H1 (cell line): ENCODE results near the gene INAFM2. TPM values are rescaled to one million over a fixed set of nuclear protein-coding genes. Genes with fewer than 3 reads are reported as not detected.

ENCODE experiments used
- CTCF ChIA-PET: fragments of 300-600 bp; sonication (Branson Sonifier 250); formaldehyde crosslinking; loops from one replicate; lab custom pipeline; 2021; ENCODE audit not compliant: partially characterized antibody; lab: Charles Lee
- POLR2A ChIA-PET: fragments of 300-600 bp; sonication (Branson Sonifier 250); formaldehyde crosslinking; loops from one replicate; lab custom pipeline; 2021; ENCODE audit warnings: inconsistent platforms; ENCODE audit not compliant: partially characterized antibody; lab: Charles Lee
- DNase-seq, 2 experiments: peaks; one replicate each; pipeline versions ENCODE4 v3.0.0 to v3.0.0-alpha.2; 2010 to 2022; ENCODE audit warnings: low spot score in 2 of 2, low read depth in 1 of 2, mixed read lengths in 1 of 2
- FAIRE-seq: peaks from 2 replicates; lab custom pipeline; 2011; peaks lifted over from hg19 to GRCh38; lab: Jason Lieb, UNC
- H2AFZ ChIP-seq: 2 replicates; pipeline ENCODE4 v1.8.1; 2012; ENCODE audit warnings: low read length, inconsistent platforms
- H2AK5ac ChIP-seq: 2 replicates; pipeline ENCODE4 v1.6.1; 2013; ENCODE audit warnings: low read depth, low read length
- H2BK120ac ChIP-seq: replicated peaks from 2 replicates; pipeline ENCODE3; 2013; ENCODE audit warnings: low read depth, low read length, inconsistent platforms
- H2BK12ac ChIP-seq: 2 replicates; pipeline ENCODE4 v1.6.1; 2013; ENCODE audit warnings: low read depth, low read length
- H2BK15ac ChIP-seq: 2 replicates; pipeline ENCODE4 v1.6.1; 2013; ENCODE audit warnings: low read length
- H2BK20ac ChIP-seq: 2 replicates; pipeline ENCODE4 v1.6.1; 2013; ENCODE audit warnings: low read length
- H2BK5ac ChIP-seq: 2 replicates; pipeline ENCODE4 v1.6.1; 2013; ENCODE audit warnings: low read depth, low read length
- H3K14ac ChIP-seq: 2 replicates; pipeline ENCODE4 v1.6.1; 2013; ENCODE audit warnings: inconsistent platforms; ENCODE audit not compliant: insufficient read length
- H3K18ac ChIP-seq: 2 replicates; pipeline ENCODE4 v1.6.1; 2013; ENCODE audit warnings: low read length; ENCODE audit errors: extremely low read depth
- H3K23ac ChIP-seq: 2 replicates; pipeline ENCODE4 v1.6.1; 2013; ENCODE audit warnings: inconsistent platforms; ENCODE audit not compliant: insufficient read length
- H3K23me2 ChIP-seq: 2 replicates; pipeline ENCODE4 v1.6.1; 2013; ENCODE audit warnings: low read depth, low read length
- H3K27ac ChIP-seq: 2 replicates; pipeline ENCODE4 v1.6.1; 2011; ENCODE audit warnings: low read depth, low read length, inconsistent platforms
- H3K27me3 ChIP-seq, 4 experiments: replicated peaks in 1 of 4; 1 replicate in 1 of 4; 2 replicates in 3 of 4; pipeline versions ENCODE4 v1.6.1 to v1.8.1; 2011 to 2013; ENCODE audit warnings: low read length in 3 of 4, mild to moderate bottlenecking in 3 of 4, inconsistent platforms in 2 of 4, mixed read lengths in 2 of 4, moderate library complexity in 1 of 4; ENCODE audit not compliant: control insufficient read depth in 3 of 4, insufficient read depth in 3 of 4; ENCODE audit errors: extremely low read depth in 1 of 4
- H3K36me3 ChIP-seq, 4 experiments: 2 replicates each; pipeline versions ENCODE4 v1.6.1 to v1.8.1; 2011 to 2013; ENCODE audit warnings: mild to moderate bottlenecking in 4 of 4, low read length in 3 of 4, moderate library complexity in 2 of 4, control low read depth in 1 of 4, inconsistent platforms in 1 of 4; ENCODE audit not compliant: insufficient read depth in 4 of 4, control insufficient read depth in 2 of 4
- H3K4ac ChIP-seq: replicated peaks from 2 replicates; pipeline ENCODE3; 2013; ENCODE audit warnings: low read length, low read depth, mixed read lengths, inconsistent platforms; ENCODE audit not compliant: insufficient read length
- H3K4me1 ChIP-seq, 4 experiments: replicated peaks in 1 of 4; 1 replicate in 1 of 4; 2 replicates in 3 of 4; pipeline versions ENCODE4 v1.6.1 to v1.8.1; 2011 to 2013; ENCODE audit warnings: low read length in 3 of 4, inconsistent platforms in 2 of 4, mixed read lengths in 1 of 4; ENCODE audit not compliant: insufficient read depth in 4 of 4, control insufficient read depth in 3 of 4
- H3K4me2 ChIP-seq, 2 experiments: 2 replicates each; pipeline versions ENCODE4 v1.6.1 to v1.8.1; 2011 to 2013; ENCODE audit warnings: low read depth in 2 of 2, low read length in 2 of 2, control low read depth in 1 of 2, inconsistent platforms in 1 of 2, mild to moderate bottlenecking in 1 of 2; ENCODE audit not compliant: insufficient read depth in 1 of 2
- H3K4me3 ChIP-seq, 4 experiments: fragments of 200-600, 300-600 bp in 1 of 4; sonication (generic), shearing (Covaris generic), sonication (Bioruptor Twin) in 1 of 4; 2 replicates each; pipeline versions ENCODE4 v1.5.1 to v1.8.1; 2011 to 2016; ENCODE audit warnings: low read length in 4 of 4, low read depth in 3 of 4, control low read depth in 2 of 4, inconsistent platforms in 2 of 4, mild to moderate bottlenecking in 2 of 4, mixed read lengths in 1 of 4, moderate library complexity in 1 of 4; ENCODE audit not compliant: insufficient read depth in 2 of 4; ENCODE audit errors: extremely low read depth in 1 of 4
- H3K56ac ChIP-seq: replicated peaks from 2 replicates; pipeline ENCODE3; 2013; ENCODE audit warnings: low read depth, mild to moderate bottlenecking, mixed read lengths, low read length, inconsistent platforms; ENCODE audit not compliant: insufficient read length
- H3K79me1 ChIP-seq: 2 replicates; pipeline ENCODE4 v1.6.1; 2013; ENCODE audit warnings: low read depth, low read length, control low read depth
- H3K79me2 ChIP-seq, 2 experiments: 2 replicates each; pipeline versions ENCODE4 v1.6.1 to v1.8.1; 2012 to 2013; ENCODE audit warnings: low read length in 2 of 2, mild to moderate bottlenecking in 2 of 2, inconsistent platforms in 1 of 2; ENCODE audit not compliant: insufficient read depth in 2 of 2, control insufficient read depth in 1 of 2
- H3K9ac ChIP-seq, 4 experiments: replicated peaks in 1 of 4; 1 replicate in 1 of 4; 2 replicates in 3 of 4; pipeline versions ENCODE4 v1.6.1 to v1.8.1; 2011 to 2013; ENCODE audit warnings: low read depth in 3 of 4, low read length in 3 of 4, control low read depth in 2 of 4, mild to moderate bottlenecking in 2 of 4, moderate library complexity in 2 of 4, inconsistent platforms in 1 of 4; ENCODE audit errors: extremely low read depth in 1 of 4
- H3K9me3 ChIP-seq, 2 experiments: 2 replicates each; pipeline versions ENCODE4 v1.6.1 to v1.8.1; 2012 to 2013; ENCODE audit warnings: mild to moderate bottlenecking in 2 of 2, moderate library complexity in 2 of 2, control low read depth in 1 of 2, inconsistent platforms in 1 of 2, low read depth in 1 of 2, low read length in 1 of 2, mixed read lengths in 1 of 2; ENCODE audit not compliant: insufficient read depth in 2 of 2
- H4K20me1 ChIP-seq, 2 experiments: replicated peaks in 1 of 2; 2 replicates each; pipeline versions ENCODE3 to v1.8.1; 2011 to 2013; ENCODE audit warnings: inconsistent platforms in 2 of 2, low read length in 2 of 2, mild to moderate bottlenecking in 1 of 2; ENCODE audit not compliant: insufficient read depth in 2 of 2, control insufficient read depth in 1 of 2
- H4K5ac ChIP-seq: 2 replicates; pipeline ENCODE4 v1.6.1; 2013; ENCODE audit warnings: low read length, low read depth, mixed read lengths, inconsistent platforms; ENCODE audit not compliant: insufficient read length
- H4K8ac ChIP-seq: 2 replicates; pipeline ENCODE4 v1.8.0; 2013; ENCODE audit warnings: mild to moderate bottlenecking, moderate library complexity, low read length, inconsistent platforms; ENCODE audit not compliant: insufficient read depth; ENCODE audit errors: extremely low read depth
- H4K91ac ChIP-seq: replicated peaks from 2 replicates; pipeline ENCODE3; 2013; ENCODE audit warnings: low read length, mixed read lengths, inconsistent platforms; ENCODE audit not compliant: insufficient read length
- CEBPB ChIP-seq: IDR thresholded peaks from 2 replicates; pipeline ENCODE4 v1.6.1; 2012; ENCODE audit warnings: low read depth, low read length
- HDAC2 ChIP-seq, 2 experiments: fragments of 300-600 bp in 1 of 2; sonication (generic) in 1 of 2; IDR thresholded peaks; 2 replicates each; pipeline ENCODE4 v1.6.1; 2011 to 2012; ENCODE audit warnings: low read depth in 2 of 2, low read length in 2 of 2, mild to moderate bottlenecking in 2 of 2, moderate library complexity in 2 of 2, borderline replicate concordance in 1 of 2, inconsistent platforms in 1 of 2
- JUN ChIP-seq: IDR thresholded peaks from 2 replicates; pipeline ENCODE4 v1.6.1; 2011; ENCODE audit warnings: low read depth, mild to moderate bottlenecking, improper control_type of control experiment, low read length
- KDM4A ChIP-seq: IDR thresholded peaks from one replicate; pipeline ENCODE4 v1.7.1; 2012; ENCODE audit warnings: low read depth, mild to moderate bottlenecking, moderate library complexity, low read length, inconsistent platforms; ENCODE audit not compliant: severe bottlenecking
- POLR2A ChIP-seq, 2 experiments: IDR thresholded peaks; 1 replicate in 1 of 2; 2 replicates in 1 of 2; pipeline ENCODE4 v1.6.1; 2011; ENCODE audit warnings: low read depth in 2 of 2, low read length in 2 of 2, mild to moderate bottlenecking in 2 of 2; ENCODE audit errors: control extremely low read depth in 1 of 2
- SAP30 ChIP-seq: fragments of 300-600 bp; sonication (generic); IDR thresholded peaks from 2 replicates; pipeline ENCODE4 v1.7.1; 2012; ENCODE audit warnings: low read length, moderate library complexity, mild to moderate bottlenecking, inconsistent platforms; ENCODE audit not compliant: insufficient read depth, insufficient replicate concordance
- SP4 ChIP-seq: IDR thresholded peaks from 2 replicates; pipeline ENCODE4 v1.6.1; 2012; ENCODE audit warnings: low read length, inconsistent platforms
- SUZ12 ChIP-seq: fragments of 200-600 bp; sonication (generic); IDR thresholded peaks from 2 replicates; pipeline ENCODE4 v1.6.1; 2012; ENCODE audit warnings: mild to moderate bottlenecking, inconsistent platforms, low read length, moderate library complexity, mixed read lengths
- WGBS, 2 experiments: shearing (Covaris generic) in 1 of 2; methylation state at CpG; one replicate each; pipeline versions ENCODE4 v1.1.6 to v1.1.7; 2013 to 2015; ENCODE audit warnings: low lambda C conversion rate in 2 of 2, mixed read lengths in 2 of 2, inconsistent platforms in 1 of 2, low coverage in 1 of 2, missing lambda C conversion rate in 1 of 2; ENCODE audit not compliant: insufficient replicate concordance in 2 of 2, insufficient coverage in 1 of 2, insufficient read length in 1 of 2; ENCODE audit errors: extremely low coverage in 1 of 2, missing lambda C conversion rate in 1 of 2; 5-methylcytosine and 5-hydroxymethylcytosine counted together
- polyA plus RNA-seq, 7 experiments: library from polyadenylated mRNA; depleted of rRNA in 3 of 7; stranded (reverse) in 5 of 7; unstranded in 2 of 7; fragments of >200 nt in 5 of 7; fragments of 200-250 nt in 2 of 7; gene quantifications; 1 replicate in 5 of 7; 2 replicates in 1 of 7; 4 replicates in 1 of 7; pipeline versions ENCODE4 v1.2.1 to v1.2.3, GENCODE V29; 2011 to 2013; ENCODE audit warnings: missing spikeins in 2 of 7, mixed read lengths in 2 of 7
- total RNA-seq: library from RNA; stranded (reverse); fragmentation: NEBNext Ultra II Directional; extraction: Animal tissue kit (Norgen Biotek cat#: 25700); gene quantifications from 2 replicates; pipeline ENCODE4 v1.2.1, GENCODE V29; 2021
- TF ChIP-seq, protein P1 (sequence below): IDR thresholded peaks from 2 replicates; pipeline ENCODE4 v1.6.1; 2012; ENCODE audit warnings: low read length, inconsistent platforms

The INAFM2 gene
- total and polyA plus RNA-seq, 2 of the 8 experiments (the other 6 are each of a cell fraction or from before 2014, with no cell fraction given) = 15.3 to 35.1 TPM

- Histone ChIP-seq H2BK12ac (no peak overlapping the region), H4K91ac (peak overlapping the region; percentile 10), H3K79me2 (no peaks in the 10 kb centered on the region), H4K5ac (no peak overlapping the region), H3K56ac (no peak overlapping the region), H3K23ac (no peak overlapping the region), H3K18ac (peak overlapping the region; percentile 75; the same call in 1 of the 2 replicates), H4K8ac (no peak overlapping the region), H3K9ac (no peak overlapping the region), H3K4ac (no peak overlapping the region), H3K23me2 (peaks cover 9% of the 10 kb centered on the region), H3K27me3 (peaks cover 0 to 18% (median 7%) of the 10 kb centered on the region in 4 experiments; a peak in 3 of 7 replicates), H3K36me3 (no peaks in the 10 kb centered on the region), H3K14ac (no peak overlapping the region), H3K4me2 (peak overlapping the region; percentile 67 to 97), H2BK5ac (no peak overlapping the region), H2BK20ac (no peak overlapping the region), H3K9me3 (no peaks in the 10 kb centered on the region), H2BK15ac (no peak overlapping the region), H3K4me1 (peaks cover 11 to 19% (median 15%) of the 10 kb centered on the region in 4 experiments), H3K4me3 (peak overlapping the region; percentile 26 to 62 (median 56)), H2AK5ac (no peak overlapping the region), H2BK120ac (no peak overlapping the region), H3K27ac (no peak overlapping the region), H4K20me1 (peaks cover 0 to 2% of the 10 kb centered on the region in 2 experiments), H2AFZ (peak overlapping the region; percentile 55; the same call in 1 of the 2 replicates), H3K79me1 (no peaks in the 10 kb centered on the region)
- FAIRE-seq = no peak
- CTCF ChIA-PET = interaction anchor here (1.6 to 27.4 kb wide), 3 partner anchors 7 to 44 kb away, joined by 4 to 452 read pairs (median 250); partner anchors contain the start of gene CCDC9B
- WGBS, 2 experiments = 16% methylated on average over 18 of the region's 31 CpGs; no CpG with 5 or more reads in 1 of the 2 experiments
- POLR2A ChIA-PET = interaction anchor here (0.6 to 1.6 kb wide), 3 partner anchors 18 to 61 kb away, joined by 3 to 5 read pairs (median 4); partner anchors contain the start of genes CCDC9B and KNSTRN
- no peak for DNase-seq
- no peak for TF ChIP-seq JUN
- TF ChIP-seq KDM4A = peak; percentile 41
- TF ChIP-seq POLR2A (IDR thresholded peaks at IDR 0.05; ENCODE audit: control extremely low read depth in 1 of 2, low read depth in 2 of 2, low read length in 2 of 2) = no peak
- TF ChIP-seq HDAC2 (IDR thresholded peaks at IDR 0.05; ENCODE audit: borderline replicate concordance in 1 of 2, low read depth in 2 of 2, low read length in 2 of 2) = 0 out of 4 replicates have a peak, but pooled peaks of 1 of the 2 experiments have one; percentile 9
- TF ChIP-seq SP4 = no peak
- 0 out of 2 replicates have a peak, but pooled peaks have one; percentile 9 for TF ChIP-seq CEBPB
- peak; percentile 62 for TF ChIP-seq SAP30
- TF ChIP-seq, protein P1, sequence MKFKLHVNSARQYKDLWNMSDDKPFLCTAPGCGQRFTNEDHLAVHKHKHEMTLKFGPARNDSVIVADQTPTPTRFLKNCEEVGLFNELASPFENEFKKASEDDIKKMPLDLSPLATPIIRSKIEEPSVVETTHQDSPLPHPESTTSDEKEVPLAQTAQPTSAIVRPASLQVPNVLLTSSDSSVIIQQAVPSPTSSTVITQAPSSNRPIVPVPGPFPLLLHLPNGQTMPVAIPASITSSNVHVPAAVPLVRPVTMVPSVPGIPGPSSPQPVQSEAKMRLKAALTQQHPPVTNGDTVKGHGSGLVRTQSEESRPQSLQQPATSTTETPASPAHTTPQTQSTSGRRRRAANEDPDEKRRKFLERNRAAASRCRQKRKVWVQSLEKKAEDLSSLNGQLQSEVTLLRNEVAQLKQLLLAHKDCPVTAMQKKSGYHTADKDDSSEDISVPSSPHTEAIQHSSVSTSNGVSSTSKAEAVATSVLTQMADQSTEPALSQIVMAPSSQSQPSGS = no peak
- TF ChIP-seq SUZ12 = no peak
These were observed 35.2 kb downstream of the INAFM2 start for GRCh38 chr15:40358471-40359353.
